HCT116 (cell line): ENCODE data around the gene PELI3. TPM values are rescaled to one million over a fixed set of nuclear protein-coding genes. Genes with fewer than 3 reads are reported as not detected.
A peak's percentile ranks its signal among the peaks of the same experiment; 100 is the strongest.
"Not testable (repeated sequence)": the region's sequence is repeated elsewhere in the genome, so short reads cannot be mapped to it uniquely, and the experiment has no call there.

ENCODE experiments used
- ATAC-seq: fragments of 200-7000 bp; cut with Tn5 transposase; 2 replicates; pipeline ENCODE4 v1.9.1; 2020; ENCODE audit warnings: mild to moderate bottlenecking, moderate library complexity
- BruUV-seq: library from RNA; stranded (reverse); fragments of 400-500 nt; replicated peaks from 2 replicates; lab custom pipeline; 2021; lab: Mats Ljungman, UMichigan
- CTCF ChIA-PET: fragments of 300-600 bp; sonication (Branson Sonifier 250); formaldehyde crosslinking; loops from one replicate; lab custom pipeline; 2021; ENCODE audit warnings: antibody characterized with exemption; lab: Charles Lee
- POLR2A ChIA-PET: fragments of 300-600, 350-600 bp; sonication (Branson Sonifier 250); formaldehyde crosslinking; loops from one replicate; lab custom pipeline; 2021; ENCODE audit warnings: antibody characterized with exemption; lab: Charles Lee
- RAD21 ChIA-PET, 2 experiments: fragments of 300-600 bp; sonication (Branson Sonifier 250); formaldehyde crosslinking; loops; one replicate each; lab custom pipeline; 2023; ENCODE audit warnings: low total read pairs in 2 of 2; ENCODE audit not compliant: uncharacterized antibody in 2 of 2, unreplicated experiment in 2 of 2, low non-redundant PET in 1 of 2; lab: Charles Lee
- DNase-seq: peaks from one replicate; pipeline ENCODE4 v3.0.0-alpha.2; 2010; ENCODE audit warnings: low read depth, low spot score
- H2AFZ ChIP-seq: fragments of 200-600 bp; shearing (Covaris generic), sonication (generic); 2 replicates; pipeline ENCODE4 v1.6.1; 2017; ENCODE audit warnings: low read depth, mixed run types, mixed read lengths, antibody characterized with exemption, low read length; ENCODE audit not compliant: poor library complexity, severe bottlenecking
- H3K27ac ChIP-seq: 2 replicates; pipeline ENCODE4 v1.5.1; 2012; ENCODE audit warnings: low read depth, low read length
- H3K27me3 ChIP-seq: fragments of 200-600 bp; sonication (generic); 2 replicates; pipeline ENCODE4 v1.6.1; 2016; ENCODE audit warnings: mixed run types, low read length, mixed read lengths; ENCODE audit not compliant: insufficient read depth
- H3K36me3 ChIP-seq, 2 experiments: fragments of 200-500 bp in 1 of 2; fragments of 200-600 bp in 1 of 2; sonication (Bioruptor generic) in 1 of 2; sonication (generic) in 1 of 2; 2 replicates each; pipeline versions ENCODE4 v1.5.1 to v1.6.1; 2014 to 2016; ENCODE audit warnings: low read length in 2 of 2, inconsistent platforms in 1 of 2, mixed read lengths in 1 of 2, mixed run types in 1 of 2; ENCODE audit not compliant: insufficient read depth in 2 of 2, control insufficient read depth in 1 of 2
- H3K4me1 ChIP-seq, 2 experiments: fragments of 200-600 bp in 1 of 2; sonication (generic) in 1 of 2; 2 replicates each; pipeline versions ENCODE4 v1.5.1 to v1.6.1; 2012 to 2017; ENCODE audit warnings: low read length in 2 of 2, inconsistent platforms in 1 of 2, mild to moderate bottlenecking in 1 of 2, mixed read lengths in 1 of 2, mixed run types in 1 of 2, moderate library complexity in 1 of 2; ENCODE audit not compliant: insufficient read depth in 2 of 2, control insufficient read depth in 1 of 2
- H3K4me2 ChIP-seq: fragments of 200-600 bp; sonication (generic); 2 replicates; pipeline ENCODE4 v1.6.1; 2017; ENCODE audit warnings: mixed run types, low read length, mixed read lengths
- H3K4me3 ChIP-seq, 2 experiments: fragments of 200-600 bp in 1 of 2; sonication (generic) in 1 of 2; replicated peaks in 1 of 2; 2 replicates each; pipeline ENCODE4 v1.5.1; 2011 to 2016; ENCODE audit warnings: low read length in 2 of 2, control low read depth in 1 of 2, low read depth in 1 of 2, mild to moderate bottlenecking in 1 of 2, mixed read lengths in 1 of 2, mixed run types in 1 of 2
- H3K79me2 ChIP-seq: fragments of 200-600 bp; sonication (generic); 2 replicates; pipeline ENCODE4 v1.6.1; 2017; ENCODE audit warnings: mild to moderate bottlenecking, mixed run types, low read length, moderate library complexity, mixed read lengths; ENCODE audit not compliant: insufficient read depth
- H3K9ac ChIP-seq: fragments of 200-600 bp; sonication (generic); 2 replicates; pipeline ENCODE4 v1.6.1; 2016; ENCODE audit warnings: low read length, mixed read lengths
- H3K9me2 ChIP-seq: fragments of 200-600 bp; sonication (generic), shearing (Covaris generic); 2 replicates; pipeline ENCODE4 v1.6.1; 2017; ENCODE audit warnings: mixed run types, mild to moderate bottlenecking, moderate library complexity; ENCODE audit not compliant: insufficient read depth
- H3K9me3 ChIP-seq, 2 experiments: fragments of 200-500 bp in 1 of 2; fragments of 200-600 bp in 1 of 2; sonication (Bioruptor generic) in 1 of 2; sonication (generic) in 1 of 2; 2 replicates each; pipeline ENCODE4 v1.6.1; 2014 to 2017; ENCODE audit warnings: low read length in 2 of 2, mixed read lengths in 2 of 2, inconsistent platforms in 1 of 2, low read depth in 1 of 2, mild to moderate bottlenecking in 1 of 2, mixed run types in 1 of 2, moderate library complexity in 1 of 2; ENCODE audit not compliant: control insufficient read depth in 1 of 2, insufficient read depth in 1 of 2
- H4K20me1 ChIP-seq: fragments of 200-600 bp; sonication (generic), shearing (Covaris generic); 2 replicates; pipeline ENCODE4 v1.6.1; 2017; ENCODE audit warnings: mixed run types, mild to moderate bottlenecking, moderate library complexity; ENCODE audit not compliant: insufficient read depth
- EZH2phosphoT487 ChIP-seq: fragments of 200-600 bp; IDR thresholded peaks from 2 replicates; pipeline ENCODE4 v1.6.1; 2018; ENCODE audit warnings: antibody characterized with exemption, borderline replicate concordance
- RAD21 ChIP-seq: IDR thresholded peaks from 2 replicates; pipeline ENCODE4 v1.6.1; 2012; ENCODE audit warnings: low read depth, mild to moderate bottlenecking
- intact Hi-C: fragments of 100-400 bp; cut with micrococcal nuclease; formaldehyde crosslinking; loops from 2 replicates; pipeline ENCODE4 v1.10.0; 2022
- total RNA-seq: library from RNA; stranded (reverse); gene quantifications from one replicate; pipeline ENCODE4 v1.2.1, GENCODE V29; 2021; ENCODE audit not compliant: unreplicated experiment
- TF ChIP-seq, protein P1 (sequence below): IDR thresholded peaks from 2 replicates; pipeline ENCODE4 v1.6.1; 2012
- TF ChIP-seq, protein P2 (sequence below), 3 experiments: fragments of 200-600 bp in 1 of 3; sonication (generic) in 1 of 3; IDR thresholded peaks in 2 of 3; conservative IDR thresholded peaks in 1 of 3; 2 replicates each; pipeline ENCODE4 v1.5.1; 2012 to 2017; ENCODE audit warnings: low read depth in 2 of 3, low read length in 2 of 3, antibody characterized with exemption in 1 of 3, borderline replicate concordance in 1 of 3, control low read depth in 1 of 3, mild to moderate bottlenecking in 1 of 3, mixed read lengths in 1 of 3, mixed run types in 1 of 3, moderate library complexity in 1 of 3; ENCODE audit not compliant: insufficient read depth in 1 of 3

PELI3 gene
- total RNA-seq, 1 experiment from 2014 or later: 12.8 TPM

DNA sequence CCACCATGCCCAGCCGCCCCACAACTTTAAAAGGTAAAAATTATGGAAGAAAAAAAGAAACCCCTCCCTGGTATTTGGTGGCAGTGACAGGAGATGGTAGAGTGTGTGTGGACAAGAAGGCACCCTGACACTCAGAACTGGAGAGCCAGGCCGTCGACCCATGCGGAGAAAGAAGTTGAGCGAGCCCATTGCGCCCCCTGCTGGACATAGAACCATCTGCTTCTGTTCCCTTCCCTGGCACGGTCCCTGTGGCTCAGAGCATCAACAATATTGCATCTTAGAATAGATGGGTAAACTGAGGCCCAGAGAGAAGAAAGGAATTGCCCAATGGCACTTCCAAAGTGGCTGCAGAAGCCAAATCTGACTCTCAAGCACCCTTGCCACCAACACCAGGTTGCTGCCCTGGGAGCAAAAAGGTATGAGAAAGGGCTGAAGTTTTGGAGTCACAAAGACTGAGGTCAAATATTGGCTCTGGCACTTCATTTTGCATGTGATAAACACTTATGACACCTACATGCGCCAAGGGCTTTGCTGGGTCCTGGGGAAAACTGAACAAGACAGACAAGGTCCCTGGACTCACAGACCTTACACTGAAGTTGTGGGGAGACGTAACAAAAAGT lies 36.6 kb upstream of the PELI3 start:
- POLR2A ChIA-PET: interaction anchor here (0.7 kb wide), 1 partner anchor 44 kb away, joined by 4 read pairs; no protein-coding TSS in a partner anchor
- intact Hi-C loops: loop anchor here (1.0 to 10.0 kb wide), 4 partner anchors 22 to 405 kb away; partner anchors contain the start of gene RBM4B
- CTCF ChIA-PET: interaction anchor here (0.7 to 1.8 kb wide), 10 partner anchors 9 to 248 kb away, joined by 3 to 14 read pairs (median 5); partner anchors contain the start of gene MRPL11
- H3K27me3 ChIP-seq: no peaks in the 10 kb centered on the region
- ATAC-seq (peak; percentile 96), DNase-seq (peak; percentile 44)
- TF ChIP-seq, protein P1, sequence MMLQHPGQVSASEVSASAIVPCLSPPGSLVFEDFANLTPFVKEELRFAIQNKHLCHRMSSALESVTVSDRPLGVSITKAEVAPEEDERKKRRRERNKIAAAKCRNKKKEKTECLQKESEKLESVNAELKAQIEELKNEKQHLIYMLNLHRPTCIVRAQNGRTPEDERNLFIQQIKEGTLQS: no peak
- TF ChIP-seq EZH2phosphoT487 (no peak), RAD21 (peak; percentile 91)
- TF ChIP-seq, protein P2, sequence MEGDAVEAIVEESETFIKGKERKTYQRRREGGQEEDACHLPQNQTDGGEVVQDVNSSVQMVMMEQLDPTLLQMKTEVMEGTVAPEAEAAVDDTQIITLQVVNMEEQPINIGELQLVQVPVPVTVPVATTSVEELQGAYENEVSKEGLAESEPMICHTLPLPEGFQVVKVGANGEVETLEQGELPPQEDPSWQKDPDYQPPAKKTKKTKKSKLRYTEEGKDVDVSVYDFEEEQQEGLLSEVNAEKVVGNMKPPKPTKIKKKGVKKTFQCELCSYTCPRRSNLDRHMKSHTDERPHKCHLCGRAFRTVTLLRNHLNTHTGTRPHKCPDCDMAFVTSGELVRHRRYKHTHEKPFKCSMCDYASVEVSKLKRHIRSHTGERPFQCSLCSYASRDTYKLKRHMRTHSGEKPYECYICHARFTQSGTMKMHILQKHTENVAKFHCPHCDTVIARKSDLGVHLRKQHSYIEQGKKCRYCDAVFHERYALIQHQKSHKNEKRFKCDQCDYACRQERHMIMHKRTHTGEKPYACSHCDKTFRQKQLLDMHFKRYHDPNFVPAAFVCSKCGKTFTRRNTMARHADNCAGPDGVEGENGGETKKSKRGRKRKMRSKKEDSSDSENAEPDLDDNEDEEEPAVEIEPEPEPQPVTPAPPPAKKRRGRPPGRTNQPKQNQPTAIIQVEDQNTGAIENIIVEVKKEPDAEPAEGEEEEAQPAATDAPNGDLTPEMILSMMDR (IDR thresholded peaks at IDR 0.05 in 2 of 3, conservative IDR thresholded peaks at IDR 0.05 in 1 of 3; ENCODE audit: borderline replicate concordance in 1 of 3, insufficient read depth in 1 of 3, low read depth in 2 of 3, low read length in 2 of 3): peak; percentile 89 to 98 (median 95)
- H3K9me3 ChIP-seq: no peaks in the 10 kb centered on the region
- no peaks in the 10 kb centered on the region for H3K9me2 ChIP-seq
- H3K4me3 ChIP-seq: no peak overlapping the region
- H4K20me1 ChIP-seq: no peaks in the 10 kb centered on the region
- no peak overlapping the region for H3K4me2 ChIP-seq
- no peaks in the 10 kb centered on the region; a peak in 1 of 4 replicates for H3K4me1 ChIP-seq
- RAD21 ChIA-PET: interaction anchor here in 1 of 2 experiments (0.7 to 0.8 kb wide), 4 partner anchors 12 to 455 kb away, joined by 3 to 5 read pairs (median 4); no protein-coding TSS in a partner anchor
- H2AFZ ChIP-seq: no peak overlapping the region
- no TSS peak for BruUV-seq
- H3K36me3 ChIP-seq: peaks cover 4% of the 10 kb centered on the region in 2 experiments; a peak in 3 of 4 replicates
- no peak overlapping the region for H3K9ac ChIP-seq
- H3K79me2 ChIP-seq: no peaks in the 10 kb centered on the region
- no peak overlapping the region for H3K27ac ChIP-seq

DNA sequence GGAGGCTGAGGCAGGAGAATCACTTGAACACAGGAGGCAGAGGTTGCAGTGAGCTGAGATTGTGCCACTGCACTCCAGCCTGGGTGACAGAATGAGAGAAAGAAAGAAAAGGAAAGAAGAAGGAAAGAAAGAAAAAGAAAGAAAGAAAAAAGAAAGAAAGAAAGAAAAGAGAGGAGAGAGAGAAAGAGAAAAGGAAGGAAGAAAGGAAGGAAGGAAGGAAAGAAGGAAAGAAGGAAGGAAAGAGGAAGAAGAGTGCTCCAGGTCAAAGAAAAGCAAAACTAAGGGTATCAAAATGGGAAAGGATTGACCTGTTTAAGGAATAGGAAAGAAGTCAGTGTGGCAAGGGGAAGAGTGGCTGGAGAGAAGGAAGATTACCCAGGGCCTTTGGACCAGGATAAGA lies 35.4 kb upstream of the PELI3 start:
- H3K4me3 ChIP-seq, H3K9me3 ChIP-seq, H4K20me1 ChIP-seq, H3K27ac ChIP-seq, RAD21 ChIA-PET, H3K9ac ChIP-seq, POLR2A ChIA-PET, H3K79me2 ChIP-seq, H3K4me2 ChIP-seq, H3K9me2 ChIP-seq, ATAC-seq, H3K27me3 ChIP-seq, H3K4me1 ChIP-seq, H2AFZ ChIP-seq, DNase-seq, BruUV-seq: not testable (repeated sequence)
- H3K36me3 ChIP-seq: peaks cover 14 to 16% of the 10 kb centered on the region in 2 experiments; a peak in 3 of 4 replicates
- intact Hi-C loops: loop anchor here (10.0 kb wide), 2 partner anchors 244 to 404 kb away; partner anchors contain the start of gene RBM4B
- CTCF ChIA-PET: interaction anchor here (1.1 to 1.4 kb wide), 2 partner anchors 10 to 13 kb away, joined by 5 to 6 read pairs; no protein-coding TSS in a partner anchor

DNA sequence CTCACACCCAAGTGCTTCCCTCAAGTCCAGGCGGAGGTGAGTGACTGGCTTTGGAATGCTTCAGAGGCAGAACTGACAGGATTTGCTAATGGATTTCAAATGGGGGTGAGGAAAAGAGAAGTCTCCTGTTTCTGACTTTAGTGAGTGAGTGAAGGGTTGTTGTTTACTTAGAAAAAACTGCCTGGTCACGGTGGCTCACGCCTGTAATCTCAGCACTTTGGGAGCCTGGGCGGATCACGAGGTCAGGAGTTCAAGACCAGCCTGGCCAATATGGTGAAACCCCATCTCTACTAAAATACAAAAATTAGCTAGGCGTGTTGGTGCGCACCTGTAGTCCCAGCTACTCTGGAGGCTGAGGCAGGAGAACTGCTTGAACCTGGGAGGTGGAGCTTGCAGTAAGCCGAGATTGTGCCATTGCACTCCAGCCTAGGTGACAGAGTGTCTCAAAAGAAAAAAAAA lies 34.8 kb upstream of the PELI3 start:
- RAD21 ChIA-PET, H3K9me2 ChIP-seq, H4K20me1 ChIP-seq, POLR2A ChIA-PET, H3K27me3 ChIP-seq, BruUV-seq, H3K79me2 ChIP-seq, H3K4me3 ChIP-seq, H3K4me2 ChIP-seq, H2AFZ ChIP-seq, H3K9ac ChIP-seq, H3K27ac ChIP-seq, DNase-seq, H3K9me3 ChIP-seq, ATAC-seq, H3K4me1 ChIP-seq: not testable (repeated sequence)
- intact Hi-C loops: loop anchor here (10.0 kb wide), 2 partner anchors 243 to 403 kb away; partner anchors contain the start of gene RBM4B
- H3K36me3 ChIP-seq: peaks cover 14 to 22% of the 10 kb centered on the region in 2 experiments; a peak in 3 of 4 replicates
- CTCF ChIA-PET: interaction anchor here (1.6 kb wide), 1 partner anchor 14 kb away, joined by 4 read pairs; no protein-coding TSS in a partner anchor
